ENCODE data around the gene AHR.
"Not testable (repeated sequence)": the region's sequence is repeated elsewhere in the genome, so short reads cannot be mapped to it uniquely, and the experiment has no call there.

AHR gene

GRCh38 chr7:17342756-17343155 lies 44.3 kb downstream of the AHR start:
- DNase-seq: no peak

- no peak for DNase-seq
Measured at GRCh38 chr7:17347401-17347800, 48.9 kb downstream of the AHR start.

GRCh38 chr7:17348932-17349331 lies 50.5 kb downstream of the AHR start:
- not testable (repeated sequence) for DNase-seq

- not testable (repeated sequence) for DNase-seq
Measured at GRCh38 chr7:17350321-17350720, 51.9 kb downstream of the AHR start.

GRCh38 chr7:17353650-17354419 lies 55.4 kb downstream of the AHR start:
- DNase-seq: not testable (repeated sequence)

- no peak for DNase-seq
Measured at GRCh38 chr7:17354473-17354872, 56.0 kb downstream of the AHR start.

- no peak for DNase-seq
Measured at GRCh38 chr7:17355050-17355449, 56.6 kb downstream of the AHR start.

- no peak for DNase-seq
Measured at GRCh38 chr7:17357952-17358351, 59.5 kb downstream of the AHR start.

GRCh38 chr7:17359610-17360009 lies 61.2 kb downstream of the AHR start:
- no peak for DNase-seq

- no peak for DNase-seq
Measured at GRCh38 chr7:17362439-17363105, 64.1 kb downstream of the AHR start.

GRCh38 chr7:17364671-17365070 lies 66.2 kb downstream of the AHR start:
- DNase-seq: no peak

GRCh38 chr7:17365775-17366174 lies 67.3 kb downstream of the AHR start:
- DNase-seq: no peak

GRCh38 chr7:17367502-17367901 lies 69.0 kb downstream of the AHR start:
- DNase-seq: no peak

- DNase-seq: no peak
Measured at GRCh38 chr7:17368856-17369524, 70.5 kb downstream of the AHR start.

GRCh38 chr7:17369691-17370426 lies 71.4 kb downstream of the AHR start:
- no peak for DNase-seq

- DNase-seq: no peak
Measured at GRCh38 chr7:17370901-17371585, 72.6 kb downstream of the AHR start.

GRCh38 chr7:17371671-17372524 lies 73.4 kb downstream of the AHR start:
- DNase-seq: no peak

GRCh38 chr7:17374157-17374556 lies 75.7 kb downstream of the AHR start:
- no peak for DNase-seq

GRCh38 chr7:17374654-17375053 lies 76.2 kb downstream of the AHR start:
- DNase-seq: no peak

GRCh38 chr7:17376595-17376994 lies 78.1 kb downstream of the AHR start:
- no peak for DNase-seq

Data from stimulated activated CD4-positive, alpha-beta T cell treated with anti-CD3 and anti-CD28 coated beads, Interleukin-4, amount 100 ng/mL, for 1 hour (primary cell).